T47D (cell line): ENCODE results near the gene GOLGA6L24.
"Not testable (repeated sequence)": the region's sequence is repeated elsewhere in the genome, so short reads cannot be mapped to it uniquely, and the experiment has no call there.

Experiments
- DNase-seq, 2 experiments: peaks; one replicate each; pipeline versions ENCODE4 v3.0.0 to v3.0.0-alpha.2; 2011 to 2012; ENCODE audit warnings: low read depth in 1 of 2, low spot score in 1 of 2
- in situ Hi-C: cut with HindIII; loops from 2 replicates; pipeline ENCODE4 v1.10.0; 2016; ENCODE audit warnings: low sequenced_read_pairs, low pct_unique_long_range_greater_than_20kb

GOLGA6L24 gene, protein sequence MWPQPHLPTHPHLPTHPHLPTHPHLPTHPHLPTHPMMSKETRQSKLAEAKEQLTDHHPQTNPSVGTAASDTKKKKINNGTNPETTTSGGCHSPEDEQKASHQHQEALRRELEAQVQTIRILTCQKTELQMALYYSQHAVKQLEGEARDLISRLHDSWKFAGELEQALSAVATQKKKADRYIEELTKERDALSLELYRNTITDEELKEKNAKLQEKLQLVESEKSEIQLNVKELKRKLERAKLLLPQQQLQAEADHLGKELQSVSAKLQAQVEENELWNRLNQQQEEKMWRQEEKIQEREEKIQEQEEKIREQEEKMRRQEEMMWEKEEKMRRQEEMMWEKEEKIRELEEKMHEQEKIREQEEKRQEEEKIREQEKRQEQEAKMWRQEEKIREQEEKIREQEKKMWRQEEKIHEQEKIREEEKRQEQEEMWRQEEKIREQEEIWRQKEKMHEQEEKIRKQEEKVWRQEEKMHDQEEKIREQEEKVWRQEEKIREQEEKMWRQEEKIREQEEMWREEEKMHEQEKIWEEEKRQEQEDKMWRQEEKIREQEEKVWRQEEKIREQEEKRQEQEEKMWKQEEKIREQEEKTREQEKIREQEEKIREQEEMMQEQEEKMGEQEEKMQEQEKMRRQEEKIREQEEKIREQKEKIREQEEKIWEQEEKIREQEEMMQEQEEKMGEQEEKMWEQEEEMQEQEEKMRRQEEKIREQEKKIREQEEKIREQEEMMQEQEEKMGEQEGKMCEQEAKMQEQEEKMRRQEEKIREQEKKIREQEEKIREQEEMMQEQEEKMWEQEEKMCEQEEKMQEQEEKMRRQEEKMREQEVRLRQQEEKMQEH

DNA sequence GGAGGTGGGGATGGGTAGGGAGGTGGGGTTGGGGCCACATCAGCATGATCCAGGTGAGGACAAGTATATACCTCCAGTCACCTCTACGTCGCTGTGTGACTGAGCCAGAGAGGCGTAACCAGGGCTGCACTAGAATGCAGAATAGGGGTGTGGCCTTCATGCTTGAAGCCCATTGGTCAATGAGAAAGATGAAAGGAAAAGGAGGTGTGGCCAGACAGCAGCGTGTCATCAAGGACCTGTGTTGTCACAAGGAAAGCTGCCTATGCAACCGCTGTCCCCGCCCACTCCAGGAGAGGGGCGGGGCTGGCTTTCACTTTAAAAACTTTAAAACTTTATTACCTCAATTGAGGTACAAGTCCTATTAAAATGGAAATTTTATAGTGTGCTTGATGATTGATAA lies at the start of gene GOLGA6L24:
TSS of gene GOLGA6L24 (minus strand) at position 101 of the 400 bp plus-strand sequence. CDS start at position 40, 61 bp downstream.
- in situ Hi-C loops, DNase-seq: not testable (repeated sequence)

DNA sequence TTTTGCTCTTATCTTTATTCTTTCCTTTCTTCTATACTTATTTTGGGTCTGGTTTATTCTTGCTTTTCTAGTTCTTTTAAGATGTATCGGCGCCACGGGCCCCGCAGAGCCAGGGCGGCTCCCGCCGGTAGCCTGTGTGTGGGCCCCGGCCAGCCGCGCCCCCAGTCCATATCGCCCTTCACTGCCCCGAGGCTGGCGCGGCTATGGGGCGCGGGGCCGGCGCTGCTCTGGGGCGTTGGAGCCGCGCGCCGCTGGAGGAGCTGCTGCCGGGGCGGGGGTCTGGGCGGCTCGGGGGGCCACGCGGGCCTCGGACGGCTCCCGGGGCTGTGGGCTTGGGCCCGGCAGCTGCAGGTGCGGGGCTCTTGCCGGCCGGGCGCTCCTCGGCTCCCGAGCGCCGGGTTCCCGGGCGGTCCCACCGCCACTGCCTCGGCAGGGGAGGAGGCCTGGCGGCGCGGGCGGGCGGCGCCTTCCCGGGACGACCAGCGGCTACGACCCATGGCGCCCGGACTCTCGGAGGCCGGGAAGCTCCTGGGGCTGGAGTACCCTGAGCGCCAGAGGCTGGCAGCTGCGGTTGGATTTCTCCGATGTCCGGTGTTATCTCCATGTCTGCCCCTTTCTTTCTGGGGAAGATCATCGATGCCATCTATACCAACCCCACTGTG lies 45.0 kb upstream of the GOLGA6L24 start:
- in situ Hi-C loops, DNase-seq: not testable (repeated sequence)

DNA sequence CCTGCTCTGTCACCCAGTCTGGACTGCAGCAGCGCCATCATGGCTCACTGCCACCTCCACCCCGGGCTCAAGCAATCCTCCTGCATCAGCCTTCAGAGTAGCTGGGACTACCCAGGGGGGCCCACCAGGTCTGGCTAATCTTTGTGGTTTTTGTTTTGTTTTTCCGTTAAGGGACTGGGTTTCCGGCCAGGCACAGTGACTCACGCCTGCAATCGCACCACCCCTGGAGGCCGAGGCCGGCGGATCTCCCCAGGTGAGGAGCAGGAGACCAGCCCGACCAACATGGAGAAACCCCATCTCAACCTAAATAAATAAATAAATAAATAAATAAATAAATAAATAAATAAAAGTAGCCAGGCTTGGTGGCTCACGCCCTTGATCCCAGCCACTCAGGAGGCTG lies 38.1 kb upstream of the GOLGA6L24 start:
- DNase-seq, in situ Hi-C loops: not testable (repeated sequence)

DNA sequence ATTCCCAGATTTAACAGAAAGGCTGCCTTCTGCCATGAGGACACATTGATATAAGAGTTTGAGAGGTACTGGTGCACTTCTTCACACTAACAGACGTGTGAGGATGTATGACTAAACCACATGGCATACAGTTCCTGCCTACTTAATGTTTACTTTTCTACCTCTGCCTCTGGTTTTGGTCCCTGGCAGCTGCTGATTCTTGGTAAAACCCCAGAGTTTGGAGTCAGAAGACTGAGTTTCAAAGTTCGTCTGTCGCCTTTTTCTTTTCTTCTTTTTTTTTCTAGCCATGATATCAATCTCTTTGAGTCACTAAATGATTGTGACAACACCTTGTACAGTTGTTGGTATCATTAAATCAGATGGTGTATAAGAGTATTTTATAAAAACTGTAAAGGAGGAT lies 22.2 kb upstream of the GOLGA6L24 start:
- in situ Hi-C loops, DNase-seq: not testable (repeated sequence)

DNA sequence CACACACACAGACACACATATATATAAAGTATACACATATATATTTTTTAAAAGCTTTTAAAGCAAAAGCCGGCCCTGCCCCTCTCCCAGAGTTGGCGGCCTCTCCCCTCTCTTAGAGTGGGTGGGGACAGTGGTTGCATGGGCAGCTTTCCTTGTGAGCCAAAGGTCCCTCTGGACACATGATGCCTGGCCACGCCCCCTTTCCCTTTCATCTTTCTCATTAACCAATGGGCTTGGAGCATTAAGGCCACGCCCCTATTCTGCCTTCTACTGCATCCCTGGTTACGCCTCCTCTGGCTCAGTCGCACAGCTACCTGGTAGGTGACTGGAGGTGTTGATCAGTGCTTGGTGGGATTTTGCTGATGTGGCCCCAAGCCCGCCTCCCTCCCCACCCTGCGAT lies 20.5 kb upstream of the GOLGA6L24 start, which contains the start of gene GOLGA8F:
TSS of gene GOLGA8F (plus strand) at position 301 of the 400 bp plus-strand sequence. CDS start at position 399, 98 bp downstream.
- in situ Hi-C loops, DNase-seq: not testable (repeated sequence)

DNA sequence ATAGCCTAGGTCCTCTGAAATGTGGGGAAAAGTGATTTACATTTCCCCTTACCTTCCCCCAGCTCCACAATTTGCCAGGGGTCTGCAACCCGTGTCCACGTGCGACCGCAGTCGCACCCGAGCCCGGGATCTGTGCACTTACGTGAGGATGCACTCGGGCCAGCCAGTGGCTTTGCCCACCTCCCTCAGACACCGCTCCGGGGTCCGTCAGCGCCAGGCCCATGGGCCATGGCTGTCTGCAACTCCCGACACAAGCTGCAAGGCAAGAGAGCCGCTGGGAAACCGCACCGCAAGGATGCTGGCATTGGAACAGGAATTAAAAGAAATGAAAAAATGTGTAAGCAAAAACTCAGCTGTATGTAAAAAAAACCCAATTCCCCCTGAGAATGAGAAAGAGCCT lies 7.6 kb upstream of the GOLGA6L24 start:
- DNase-seq, in situ Hi-C loops: not testable (repeated sequence)

DNA sequence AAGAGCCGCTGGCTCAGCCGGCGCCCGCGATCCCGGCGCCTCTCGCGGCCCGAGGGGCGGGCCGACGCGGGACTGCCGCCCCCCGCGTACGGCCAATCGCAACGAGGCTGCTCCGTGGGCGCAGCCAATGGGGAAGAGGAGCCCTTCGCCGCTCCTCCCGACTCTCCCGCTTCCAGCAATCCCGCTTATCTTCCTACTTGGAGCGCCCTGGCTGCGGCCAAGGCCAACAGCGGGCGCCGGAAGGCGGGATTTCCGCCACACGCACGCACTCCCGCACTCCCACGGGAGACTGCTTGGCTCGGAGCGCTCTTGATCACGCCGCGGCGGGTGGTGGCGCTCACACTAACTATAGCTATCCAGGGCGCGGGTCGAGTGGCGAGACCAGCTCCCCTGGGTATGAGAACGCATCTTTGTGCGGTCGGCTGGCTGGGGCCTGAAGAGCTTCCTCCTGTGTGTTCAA lies 35.7 kb downstream of the GOLGA6L24 start, which contains the start of gene HERC2:
TSS of gene HERC2 (minus strand) at position 51 of the 460 bp plus-strand sequence. CDS start 746 bp downstream, outside the sequence.
- in situ Hi-C loops, DNase-seq: not testable (repeated sequence)

DNA sequence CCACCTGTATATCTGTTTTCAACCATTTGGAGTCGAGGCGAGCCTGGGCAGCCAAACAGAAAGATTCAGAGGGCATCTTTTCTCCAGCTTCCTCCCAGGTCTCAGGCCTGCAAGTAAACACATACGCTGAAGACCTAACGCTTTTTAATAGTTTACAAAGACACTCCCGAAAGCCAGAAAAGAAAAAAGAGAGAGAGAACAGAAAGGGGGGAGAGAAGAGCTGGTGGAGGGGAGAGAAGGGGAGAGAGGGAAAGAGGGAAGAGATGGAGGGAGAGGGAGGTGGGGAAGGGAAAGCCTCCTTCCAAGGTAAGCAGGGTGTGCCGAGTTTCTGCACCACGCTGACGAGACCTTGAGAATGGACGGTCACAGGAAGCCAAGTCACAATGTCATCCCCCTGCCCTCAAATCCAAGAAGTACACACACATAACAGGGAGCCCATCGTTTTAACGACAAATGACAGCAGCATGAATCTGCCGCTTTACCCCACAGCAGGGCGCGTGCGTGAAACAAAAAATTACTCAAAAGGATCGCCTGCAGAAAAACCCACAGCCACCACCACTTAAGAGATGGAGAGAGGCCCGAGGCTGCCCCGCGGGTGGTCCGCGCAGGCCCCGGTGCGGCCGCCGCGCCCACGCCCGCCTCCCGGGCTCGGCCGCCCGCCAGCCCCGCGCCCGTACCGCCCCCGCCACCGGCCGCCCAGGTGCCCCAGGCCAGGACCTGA lies 36.4 kb downstream of the GOLGA6L24 start:
- DNase-seq, in situ Hi-C loops: not testable (repeated sequence)

DNA sequence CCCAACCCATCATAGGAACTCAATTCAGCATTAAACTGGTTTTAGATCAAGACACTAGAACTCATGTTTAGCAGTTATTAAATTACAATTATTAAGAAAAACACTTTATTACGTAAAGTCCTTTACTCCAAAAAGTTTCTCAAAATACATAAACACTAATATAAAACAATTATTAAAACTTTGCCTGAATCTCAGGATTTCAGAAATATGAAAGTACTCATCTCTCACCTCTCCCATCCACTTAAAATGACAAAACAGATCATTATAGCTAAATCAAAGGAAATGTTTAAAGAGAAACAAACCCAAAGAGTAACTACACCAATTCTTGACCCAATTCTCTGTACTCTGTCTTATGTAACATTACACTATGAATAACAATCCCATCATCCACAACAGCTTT lies 38.2 kb downstream of the GOLGA6L24 start:
- in situ Hi-C loops, DNase-seq: not testable (repeated sequence)

DNA sequence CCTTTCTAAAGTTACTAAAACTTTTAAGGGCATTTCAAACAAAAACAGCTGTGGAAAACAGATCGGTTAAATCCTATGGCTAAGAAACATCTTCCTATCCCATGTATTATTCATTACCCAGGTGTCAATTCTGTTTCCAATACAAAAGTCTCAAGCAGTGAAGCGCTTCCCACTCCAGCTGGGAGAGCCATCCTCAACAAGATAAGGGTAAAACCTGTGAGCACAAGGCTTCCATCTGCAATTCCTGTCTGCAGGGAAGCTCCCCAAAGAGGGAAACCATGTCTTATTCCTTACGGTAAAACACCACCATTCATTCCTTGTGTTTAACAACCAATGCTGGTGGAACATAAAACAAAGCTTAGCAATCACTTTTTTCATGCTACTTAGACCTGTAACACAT lies 39.1 kb downstream of the GOLGA6L24 start:
- DNase-seq, in situ Hi-C loops: not testable (repeated sequence)

DNA sequence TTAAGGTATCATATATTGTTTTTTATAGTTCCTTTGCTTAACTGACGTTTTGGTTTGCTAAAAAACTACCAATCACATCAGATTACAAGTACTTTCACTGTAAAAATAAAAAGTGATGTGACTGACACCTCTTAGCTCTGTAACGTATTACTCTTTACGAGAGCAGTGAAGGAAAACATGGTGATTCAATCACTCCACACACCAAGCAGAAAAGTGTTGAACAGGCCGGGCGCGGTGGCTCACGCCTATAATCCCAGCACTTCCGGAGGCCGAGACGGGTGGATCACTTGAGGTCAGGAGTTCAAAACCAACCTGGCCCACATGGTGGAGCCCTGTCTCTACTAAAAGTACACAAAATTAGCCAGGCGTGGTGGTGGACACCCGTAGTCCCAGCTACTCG lies 39.8 kb downstream of the GOLGA6L24 start:
- DNase-seq, in situ Hi-C loops: not testable (repeated sequence)

DNA sequence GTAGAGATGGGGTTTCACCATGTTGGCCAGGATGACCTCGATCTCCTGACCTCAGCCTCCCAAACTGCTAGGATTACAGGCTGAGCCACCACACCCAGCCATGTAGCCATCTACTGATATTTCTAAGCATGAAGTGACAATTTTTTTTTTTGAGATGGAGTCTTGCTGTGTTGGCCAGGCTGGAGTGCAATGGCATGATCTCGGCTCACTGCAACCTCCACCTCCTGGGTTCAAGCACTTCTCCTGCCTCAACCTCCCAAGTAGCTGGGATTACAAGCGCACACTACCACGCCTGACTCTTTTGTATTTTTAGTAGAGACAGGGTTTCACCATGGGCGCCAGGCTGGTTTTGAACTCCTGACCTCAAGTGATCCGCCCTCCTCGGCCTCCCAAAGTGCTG lies 40.9 kb downstream of the GOLGA6L24 start:
- DNase-seq, in situ Hi-C loops: not testable (repeated sequence)

DNA sequence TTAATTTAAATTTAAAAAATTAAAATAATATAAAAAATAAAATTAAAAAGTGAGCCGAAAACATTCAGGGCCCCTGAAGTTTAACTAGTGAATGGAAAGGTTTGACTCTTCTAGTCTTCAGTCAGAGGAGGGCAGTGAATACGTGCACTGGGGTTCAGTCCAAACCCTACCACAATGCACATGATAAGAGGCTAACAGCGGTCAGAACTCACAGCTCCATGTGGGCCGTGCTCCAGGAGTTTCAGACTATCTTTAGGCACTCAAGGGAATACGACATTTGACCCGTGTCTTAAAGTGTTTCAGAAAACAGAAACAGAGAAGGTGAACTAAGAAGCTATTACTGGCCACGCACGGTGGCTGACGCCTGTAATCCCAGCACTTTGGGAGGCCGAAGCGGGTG lies 47.4 kb downstream of the GOLGA6L24 start:
- in situ Hi-C loops, result not testable (repeated sequence)

DNA sequence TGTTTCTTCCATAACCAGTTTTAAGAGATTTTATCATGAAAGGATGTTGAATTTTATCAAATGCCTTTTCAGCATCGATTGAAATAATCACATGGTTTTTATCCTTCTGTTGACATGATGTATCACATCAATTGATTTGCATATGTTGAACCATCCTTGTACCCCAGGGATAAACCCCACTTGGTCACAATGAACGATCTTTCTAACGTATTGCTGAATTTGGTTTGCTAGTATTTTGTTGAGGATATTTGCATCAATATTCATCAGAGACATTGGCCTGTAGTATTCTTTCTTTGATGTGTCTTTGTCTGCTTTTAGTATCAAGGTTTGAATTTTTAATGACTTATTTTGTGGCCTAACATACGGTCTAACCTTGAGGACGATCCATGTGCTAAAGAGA lies 49.2 kb downstream of the GOLGA6L24 start:
- in situ Hi-C loops, DNase-seq: not testable (repeated sequence)

More for the DNA sequence above, 47.4 kb downstream of the GOLGA6L24 start:
- DNase-seq, result not testable (repeated sequence)
